ENCODE data around the gene STK11.

The STK11 gene

GRCh38 chr19:1270213-1270853, 64.8 kb downstream of the STK11 start:
- no peak for DNase-seq (ENCODE audit: low read depth)

GRCh38 chr19:1270854-1271527, 65.4 kb downstream of the STK11 start:
- no peak for DNase-seq (ENCODE audit: low read depth)
- no peak for TF ChIP-seq CTCF (conservative IDR thresholded peaks at IDR 0.05; ENCODE audit: low read depth, low read length)
- H3K4me3 ChIP-seq (ENCODE audit: low read length), result peak overlapping the region; percentile 69

More at GRCh38 chr19:1270213-1270853, 64.8 kb downstream of the STK11 start:
- TF ChIP-seq CTCF (conservative IDR thresholded peaks at IDR 0.05; ENCODE audit: low read depth, low read length), result no peak
- peak overlapping the region; percentile 69 for H3K4me3 ChIP-seq (ENCODE audit: low read length)

GRCh38 chr19:1271528-1272422, 66.2 kb downstream of the STK11 start:
- no peak overlapping the region for H3K4me3 ChIP-seq (ENCODE audit: low read length)
- DNase-seq (ENCODE audit: low read depth), result no peak

GRCh38 chr19:1272423-1273262, 67.1 kb downstream of the STK11 start:
- no peak for TF ChIP-seq CTCF (conservative IDR thresholded peaks at IDR 0.05; ENCODE audit: low read depth, low read length)
- H3K4me3 ChIP-seq (ENCODE audit: low read length), result no peak overlapping the region
- DNase-seq (ENCODE audit: low read depth), result no peak

More at GRCh38 chr19:1271528-1272422, 66.2 kb downstream of the STK11 start:
- no peak for TF ChIP-seq CTCF (conservative IDR thresholded peaks at IDR 0.05; ENCODE audit: low read depth, low read length)

- TF ChIP-seq CTCF (conservative IDR thresholded peaks at IDR 0.05; ENCODE audit: low read depth, low read length), result no peak
- DNase-seq (ENCODE audit: low read depth), result no peak
- H3K4me3 ChIP-seq (ENCODE audit: low read length), result no peak overlapping the region
Measured at GRCh38 chr19:1273263-1274041, 67.9 kb downstream of the STK11 start.
